Measurements from ENCODE around the gene AICDA.

AICDA gene

GRCh38 chr12:8556531-8557097 is 56.0 kb downstream of the AICDA start:
- in situ Hi-C loops (cut with MboI; ENCODE audit: low sequenced_read_pairs), result no loop called here

GRCh38 chr12:8554451-8555195 is 58.0 kb downstream of the AICDA start:
- in situ Hi-C loops (cut with MboI; ENCODE audit: low sequenced_read_pairs), result no loop called here

GRCh38 chr12:8553088-8553627 is 59.5 kb downstream of the AICDA start:
- in situ Hi-C loops (cut with MboI; ENCODE audit: low sequenced_read_pairs), result no loop called here

Data from HL-60/S4 treated with retinoic acid at 250 ng/mL for 4 days and 3 days (cell line).